Endothelial cell of umbilical vein (primary cell): ENCODE measurements around the gene PSG5.
"Not testable (repeated sequence)": the region's sequence is repeated elsewhere in the genome, so short reads cannot be mapped to it uniquely, and the experiment has no call there.

Source experiments
- EZH2 ChIP-seq: IDR thresholded peaks from 2 replicates; pipeline ENCODE4 v1.6.1; 2012; ENCODE audit warnings: borderline replicate concordance, low read depth, mild to moderate bottlenecking, moderate library complexity, low read length, inconsistent platforms; ENCODE audit not compliant: severe bottlenecking
- FOS ChIP-seq: IDR thresholded peaks from 2 replicates; pipeline ENCODE4 v1.6.1; 2011; ENCODE audit warnings: mild to moderate bottlenecking, low read length, moderate library complexity, borderline replicate concordance; ENCODE audit not compliant: insufficient read depth
- GATA2 ChIP-seq: IDR thresholded peaks from 2 replicates; pipeline ENCODE4 v1.7.0; 2011; ENCODE audit warnings: low read depth, mild to moderate bottlenecking, moderate library complexity, mixed read lengths, low read length; ENCODE audit not compliant: insufficient read length, insufficient read depth
- JUN ChIP-seq: IDR thresholded peaks from 2 replicates; pipeline ENCODE4 v1.6.1; 2011; ENCODE audit warnings: borderline replicate concordance, low read depth; ENCODE audit not compliant: insufficient read length, insufficient read depth
- MYC ChIP-seq: IDR thresholded peaks from one replicate; pipeline ENCODE4 v1.6.1; 2011; ENCODE audit warnings: mild to moderate bottlenecking, low read depth, low read length
- POLR2A ChIP-seq: IDR thresholded peaks from 2 replicates; pipeline ENCODE4 v1.6.1; 2012; ENCODE audit warnings: low read depth, mild to moderate bottlenecking, control low read depth, low read length
- POLR2AphosphoS5 ChIP-seq: IDR thresholded peaks from 2 replicates; pipeline ENCODE4 v1.6.1; 2012; ENCODE audit warnings: low read depth, mild to moderate bottlenecking, control low read depth, low read length, moderate library complexity; ENCODE audit not compliant: insufficient read depth
- TF ChIP-seq, protein P1 (sequence below), 2 donors: IDR thresholded peaks; 1 replicate in 1 of 2; 2 replicates in 1 of 2; pipeline ENCODE4 v1.5.1; 2011; ENCODE audit warnings: low read length in 2 of 2, mild to moderate bottlenecking in 2 of 2, moderate library complexity in 2 of 2, control low read depth in 1 of 2, inconsistent platforms in 1 of 2, low read depth in 1 of 2; ENCODE audit not compliant: insufficient read depth in 1 of 2; ENCODE audit errors: extremely low read depth in 1 of 2
- TF ChIP-seq, protein P2 (sequence below): IDR thresholded peaks from 2 replicates; pipeline ENCODE4 v1.6.1; 2011; ENCODE audit not compliant: insufficient read depth, insufficient read length

GRCh38 chr19:43162261-43162660 lies 24.1 kb downstream of the PSG5 start:
- TF ChIP-seq POLR2A, EZH2, FOS, GATA2, MYC, JUN, POLR2AphosphoS5: not testable (repeated sequence)
- TF ChIP-seq, protein P1, sequence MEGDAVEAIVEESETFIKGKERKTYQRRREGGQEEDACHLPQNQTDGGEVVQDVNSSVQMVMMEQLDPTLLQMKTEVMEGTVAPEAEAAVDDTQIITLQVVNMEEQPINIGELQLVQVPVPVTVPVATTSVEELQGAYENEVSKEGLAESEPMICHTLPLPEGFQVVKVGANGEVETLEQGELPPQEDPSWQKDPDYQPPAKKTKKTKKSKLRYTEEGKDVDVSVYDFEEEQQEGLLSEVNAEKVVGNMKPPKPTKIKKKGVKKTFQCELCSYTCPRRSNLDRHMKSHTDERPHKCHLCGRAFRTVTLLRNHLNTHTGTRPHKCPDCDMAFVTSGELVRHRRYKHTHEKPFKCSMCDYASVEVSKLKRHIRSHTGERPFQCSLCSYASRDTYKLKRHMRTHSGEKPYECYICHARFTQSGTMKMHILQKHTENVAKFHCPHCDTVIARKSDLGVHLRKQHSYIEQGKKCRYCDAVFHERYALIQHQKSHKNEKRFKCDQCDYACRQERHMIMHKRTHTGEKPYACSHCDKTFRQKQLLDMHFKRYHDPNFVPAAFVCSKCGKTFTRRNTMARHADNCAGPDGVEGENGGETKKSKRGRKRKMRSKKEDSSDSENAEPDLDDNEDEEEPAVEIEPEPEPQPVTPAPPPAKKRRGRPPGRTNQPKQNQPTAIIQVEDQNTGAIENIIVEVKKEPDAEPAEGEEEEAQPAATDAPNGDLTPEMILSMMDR (IDR thresholded peaks at IDR 0.05; ENCODE audit: extremely low read depth in 1 of 2, insufficient read depth in 1 of 2, low read depth in 1 of 2, low read length in 2 of 2) = not testable (repeated sequence)
- TF ChIP-seq, protein P2, sequence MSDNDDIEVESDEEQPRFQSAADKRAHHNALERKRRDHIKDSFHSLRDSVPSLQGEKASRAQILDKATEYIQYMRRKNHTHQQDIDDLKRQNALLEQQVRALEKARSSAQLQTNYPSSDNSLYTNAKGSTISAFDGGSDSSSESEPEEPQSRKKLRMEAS = not testable (repeated sequence)
